ENCODE data around the gene MTG1.

Gene MTG1

DNA sequence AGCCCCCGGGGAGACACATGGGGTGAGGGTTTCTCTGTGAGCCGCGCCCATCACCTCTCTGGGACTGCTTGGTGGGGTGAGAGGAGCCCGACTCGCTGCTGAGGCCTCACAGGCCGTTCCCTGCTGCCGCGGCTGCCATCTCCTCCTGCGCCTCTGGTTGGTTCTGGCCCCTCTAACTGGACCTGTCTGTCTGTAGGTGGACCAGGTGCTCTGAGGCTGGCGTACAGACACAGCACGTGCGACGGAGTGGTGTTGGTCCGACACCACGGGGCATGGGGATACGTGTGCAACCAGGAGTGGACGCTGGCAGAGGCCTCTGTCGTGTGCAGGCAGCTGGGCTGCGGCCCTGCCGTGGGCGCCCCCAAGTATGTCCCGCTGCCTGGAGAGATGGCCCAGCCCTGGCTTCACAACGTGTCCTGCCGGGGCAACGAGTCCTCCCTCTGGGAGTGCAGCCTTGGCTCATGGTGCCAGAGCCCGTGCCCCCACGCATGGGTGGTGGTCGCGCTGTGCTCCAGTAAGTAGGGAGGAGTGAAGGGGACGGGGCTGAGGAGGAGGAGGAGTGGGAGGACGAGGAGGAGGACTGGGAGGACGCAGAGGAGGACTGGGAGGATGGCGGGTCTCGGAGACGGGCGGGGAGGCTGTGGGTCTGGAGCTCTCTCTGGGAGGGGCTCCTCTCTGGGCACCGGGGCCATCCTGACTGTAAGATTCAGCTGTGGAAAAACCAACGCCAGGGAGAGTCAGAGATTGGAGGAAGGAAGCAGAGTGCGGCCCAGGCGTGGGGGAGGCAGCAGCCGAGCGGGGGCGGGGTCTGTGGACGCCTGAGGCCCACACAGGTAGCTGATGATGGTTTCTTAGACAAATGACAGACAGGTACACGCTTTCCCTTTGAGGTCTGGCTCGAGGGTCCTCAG, 62.3 kb downstream of the MTG1 start:
- TF ChIP-seq, protein P1, sequence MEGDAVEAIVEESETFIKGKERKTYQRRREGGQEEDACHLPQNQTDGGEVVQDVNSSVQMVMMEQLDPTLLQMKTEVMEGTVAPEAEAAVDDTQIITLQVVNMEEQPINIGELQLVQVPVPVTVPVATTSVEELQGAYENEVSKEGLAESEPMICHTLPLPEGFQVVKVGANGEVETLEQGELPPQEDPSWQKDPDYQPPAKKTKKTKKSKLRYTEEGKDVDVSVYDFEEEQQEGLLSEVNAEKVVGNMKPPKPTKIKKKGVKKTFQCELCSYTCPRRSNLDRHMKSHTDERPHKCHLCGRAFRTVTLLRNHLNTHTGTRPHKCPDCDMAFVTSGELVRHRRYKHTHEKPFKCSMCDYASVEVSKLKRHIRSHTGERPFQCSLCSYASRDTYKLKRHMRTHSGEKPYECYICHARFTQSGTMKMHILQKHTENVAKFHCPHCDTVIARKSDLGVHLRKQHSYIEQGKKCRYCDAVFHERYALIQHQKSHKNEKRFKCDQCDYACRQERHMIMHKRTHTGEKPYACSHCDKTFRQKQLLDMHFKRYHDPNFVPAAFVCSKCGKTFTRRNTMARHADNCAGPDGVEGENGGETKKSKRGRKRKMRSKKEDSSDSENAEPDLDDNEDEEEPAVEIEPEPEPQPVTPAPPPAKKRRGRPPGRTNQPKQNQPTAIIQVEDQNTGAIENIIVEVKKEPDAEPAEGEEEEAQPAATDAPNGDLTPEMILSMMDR (conservative IDR thresholded peaks at IDR 0.05; ENCODE audit: control insufficient read depth, insufficient read depth, low read depth, low read length), result no peak
- no peak overlapping the region for H3K4me3 ChIP-seq (ENCODE audit: control insufficient read depth, low read depth, low read length)
- no peak for DNase-seq (ENCODE audit: low read depth)

DNA sequence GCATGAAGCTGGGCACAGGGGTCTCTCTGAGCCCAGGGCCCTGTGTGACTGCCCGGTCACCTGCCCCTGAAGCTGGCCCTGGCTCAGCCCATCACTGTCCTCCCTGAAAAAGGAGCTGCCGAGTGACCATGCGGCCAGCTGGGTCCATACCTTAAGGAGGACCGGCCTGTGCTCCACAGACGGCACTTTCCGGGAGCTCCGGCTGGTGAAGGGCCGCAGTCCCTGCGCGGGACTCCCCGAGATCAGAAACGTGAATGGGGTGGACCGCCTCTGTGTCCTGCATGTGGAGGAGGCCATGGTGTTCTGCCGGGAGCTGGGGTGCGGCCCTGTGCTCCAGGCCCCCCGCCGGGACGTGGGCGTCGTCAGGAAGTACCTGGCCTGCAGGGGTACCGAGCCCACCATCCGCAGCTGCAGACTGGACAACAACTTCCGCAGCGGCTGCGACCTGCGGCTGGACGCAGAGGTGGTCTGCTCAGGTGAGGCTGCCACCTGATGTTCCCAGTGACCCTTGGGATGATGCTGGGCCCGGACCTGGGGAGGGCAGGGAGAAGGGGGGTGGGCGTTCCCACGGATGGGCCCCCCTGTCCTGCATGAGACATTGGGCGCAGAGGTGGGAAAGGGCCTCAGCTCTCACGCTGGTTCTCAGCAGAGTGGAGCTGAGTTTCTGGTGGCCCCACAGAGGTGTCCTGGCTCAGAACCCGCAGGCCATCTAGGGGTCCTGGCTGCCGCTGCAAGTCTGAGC, 63.3 kb downstream of the MTG1 start:
- H3K4me3 ChIP-seq (ENCODE audit: control insufficient read depth, low read depth, low read length), result no peak overlapping the region
- TF ChIP-seq, protein P1 (conservative IDR thresholded peaks at IDR 0.05; ENCODE audit: control insufficient read depth, insufficient read depth, low read depth, low read length), result no peak
- DNase-seq (ENCODE audit: low read depth), result no peak

DNA sequence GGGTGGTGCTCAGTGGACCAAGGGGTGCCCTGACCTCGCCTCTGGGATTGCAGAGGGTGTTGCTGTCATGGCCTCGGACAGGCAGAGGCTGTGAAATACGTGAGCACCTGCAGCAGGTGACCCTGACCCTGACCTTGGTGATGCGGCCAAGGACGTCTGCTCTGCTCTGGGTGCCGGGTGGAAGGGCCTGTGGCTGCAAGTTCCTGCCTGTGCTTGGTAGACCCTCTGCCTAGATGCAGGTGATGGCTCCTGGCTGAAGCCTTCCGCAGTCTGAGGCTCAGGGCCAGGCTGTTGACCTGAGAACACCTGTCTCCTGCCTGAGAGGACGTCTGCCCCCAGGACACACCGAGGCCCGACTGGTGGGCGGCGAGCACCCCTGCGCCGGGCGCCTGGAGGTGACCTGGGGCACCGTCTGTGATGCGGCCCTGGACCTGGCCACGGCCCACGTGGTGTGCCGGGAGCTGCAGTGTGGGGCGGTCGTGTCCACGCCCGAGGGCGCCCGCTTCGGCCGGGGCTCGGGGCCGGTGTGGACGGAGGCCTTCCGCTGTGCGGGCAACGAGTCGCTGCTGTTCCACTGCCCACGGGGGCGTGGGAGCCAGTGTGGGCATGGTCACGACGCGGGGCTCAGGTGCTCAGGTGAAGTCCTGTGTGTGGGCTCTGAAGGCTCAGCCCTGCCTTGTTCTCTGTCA, 64.2 kb downstream of the MTG1 start:
- no peak for DNase-seq (ENCODE audit: low read depth)
- no peak overlapping the region for H3K4me3 ChIP-seq (ENCODE audit: control insufficient read depth, low read depth, low read length)
- TF ChIP-seq, protein P1 (conservative IDR thresholded peaks at IDR 0.05; ENCODE audit: control insufficient read depth, insufficient read depth, low read depth, low read length), result no peak

DNA sequence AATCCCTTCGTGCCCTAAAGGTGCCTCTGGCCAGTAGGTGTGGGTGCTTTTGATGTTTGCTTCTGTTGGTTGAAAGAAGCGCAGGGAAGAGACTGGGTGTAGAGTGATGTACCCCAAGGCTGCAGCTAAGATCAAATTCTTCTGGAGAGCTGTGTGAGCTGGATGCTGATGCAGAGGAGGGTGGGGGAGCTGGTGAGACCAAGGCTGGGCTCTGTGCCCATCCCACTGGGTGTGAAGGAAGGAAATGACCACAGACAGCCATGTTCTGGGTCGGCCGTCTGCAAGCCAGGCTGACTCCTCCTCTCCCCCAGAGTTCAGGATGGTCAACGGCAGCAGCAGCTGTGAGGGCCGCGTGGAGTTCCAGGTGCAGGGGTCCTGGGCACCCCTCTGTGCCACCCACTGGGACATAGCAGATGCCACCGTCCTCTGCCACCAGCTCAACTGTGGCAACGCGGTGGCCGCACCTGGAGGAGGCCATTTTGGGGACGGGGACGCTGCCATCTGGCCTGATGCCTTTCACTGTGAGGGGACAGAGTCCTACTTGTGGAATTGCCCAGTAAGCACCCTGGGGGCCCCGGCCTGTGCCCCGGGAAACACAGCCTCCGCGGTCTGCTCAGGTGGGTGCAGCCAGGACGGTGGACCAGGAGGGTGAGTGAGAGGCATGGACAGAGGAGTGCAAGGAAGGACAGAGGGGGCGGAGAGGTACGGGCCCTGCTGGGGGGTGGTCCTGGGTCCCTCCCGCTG, 64.9 kb downstream of the MTG1 start:
- TF ChIP-seq, protein P1 (conservative IDR thresholded peaks at IDR 0.05; ENCODE audit: control insufficient read depth, insufficient read depth, low read depth, low read length), result no peak
- no peak overlapping the region for H3K4me3 ChIP-seq (ENCODE audit: control insufficient read depth, low read depth, low read length)
- DNase-seq (ENCODE audit: low read depth), result no peak

DNA sequence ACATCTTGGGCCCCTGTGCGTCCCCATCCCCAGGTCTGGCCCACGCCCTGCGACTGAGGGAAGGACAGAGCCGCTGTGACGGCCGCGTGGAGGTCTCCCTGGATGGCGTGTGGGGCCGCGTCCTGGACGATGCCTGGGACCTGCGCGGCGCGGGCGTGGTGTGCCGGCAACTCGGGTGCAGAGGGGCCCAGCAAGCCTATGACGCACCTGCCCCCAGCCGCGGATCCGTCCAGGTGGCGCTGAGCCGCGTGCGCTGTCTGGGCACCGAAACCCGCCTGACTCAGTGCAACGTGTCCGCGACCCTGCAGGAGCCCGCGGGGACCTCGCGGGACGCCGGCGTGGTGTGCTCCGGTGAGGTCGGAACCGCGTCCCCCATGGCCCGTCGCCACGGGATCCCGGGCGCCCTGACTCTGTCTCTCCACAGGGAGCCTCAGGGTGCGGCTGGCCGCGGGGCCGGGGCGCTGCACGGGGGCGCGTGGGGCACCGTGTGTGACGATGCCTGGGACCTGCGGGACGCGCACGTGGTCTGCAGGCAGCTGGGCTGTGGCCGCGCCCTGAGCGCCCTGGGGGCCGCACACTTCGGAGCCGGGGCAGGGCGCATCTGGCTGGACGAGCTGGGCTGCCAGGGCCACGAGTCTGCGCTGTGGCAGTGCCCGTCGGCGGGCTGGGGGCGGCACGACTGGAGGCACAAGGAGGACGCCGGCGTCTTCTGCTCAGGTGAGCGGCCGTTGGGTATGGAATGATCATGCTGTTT, 65.7 kb downstream of the MTG1 start:
- H3K4me3 ChIP-seq (ENCODE audit: control insufficient read depth, low read depth, low read length), result no peak overlapping the region
- TF ChIP-seq, protein P1 (conservative IDR thresholded peaks at IDR 0.05; ENCODE audit: control insufficient read depth, insufficient read depth, low read depth, low read length), result no peak

More for the DNA sequence above, 65.7 kb downstream of the MTG1 start:
- no peak for DNase-seq (ENCODE audit: low read depth)
